HepG2 (cell line): ENCODE measurements around the gene NSMCE1. TPM values are rescaled to one million over a fixed set of nuclear protein-coding genes. Genes with fewer than 3 reads are reported as not detected.

Experiments
- ATAC-seq: fragments of 200-7000 bp; cut with Tn5 transposase; 3 replicates; pipeline ENCODE4 v1.9.1; 2020; ENCODE audit warnings: mild to moderate bottlenecking, moderate library complexity
- BruUV-seq: library from RNA; stranded (reverse); fragments of 400-500 nt; replicated peaks from 2 replicates; lab custom pipeline; 2021; lab: Mats Ljungman, UMichigan
- CTCF ChIA-PET: fragments of 300-600 bp; formaldehyde crosslinking; extraction: SDS; loops from one replicate; lab custom pipeline; 2021; ENCODE audit warnings: low total read pairs, inconsistent platforms, low intra/inter-chr PET ratio; lab: Yijun Ruan, JAX
- POLR2A ChIA-PET: fragments of 350-600 bp; sonication (Branson Sonifier 250); formaldehyde crosslinking; loops from one replicate; lab custom pipeline; 2020; ENCODE audit warnings: antibody characterized with exemption, inconsistent platforms; lab: Yijun Ruan, JAX
- DNase-seq: peaks from one replicate; pipeline ENCODE4 v3.0.0-alpha.2; 2015; ENCODE audit warnings: low spot score
- FAIRE-seq: peaks from 3 replicates; lab custom pipeline; 2011; peaks lifted over from hg19 to GRCh38; lab: Jason Lieb, UNC
- H2AFZ ChIP-seq: one replicate; pipeline ENCODE4 v1.6.1; 2011; ENCODE audit warnings: low read length, inconsistent platforms
- H3K27ac ChIP-seq: fragments of 300-600 bp; 3 replicates; pipeline ENCODE4 v1.8.0; 2011; ENCODE audit warnings: mixed run types, mild to moderate bottlenecking, mixed read lengths, low read length, inconsistent platforms; ENCODE audit not compliant: insufficient read depth; ENCODE audit errors: extremely low read length
- H3K27me3 ChIP-seq, 2 experiments: fragments of 200-600 bp in 1 of 2; 2 replicates in 1 of 2; 3 replicates in 1 of 2; pipeline versions ENCODE4 v1.6.0 to v1.8.0; 2011; ENCODE audit warnings: low read length in 2 of 2, mild to moderate bottlenecking in 2 of 2, moderate library complexity in 2 of 2, inconsistent platforms in 1 of 2; ENCODE audit not compliant: insufficient read depth in 2 of 2, control insufficient read depth in 1 of 2
- H3K36me3 ChIP-seq, 2 experiments: fragments of 200-600 bp in 1 of 2; replicated peaks in 1 of 2; 2 replicates in 1 of 2; 3 replicates in 1 of 2; pipeline versions ENCODE4 v1.5.1 to v1.8.0; 2011; ENCODE audit warnings: low read length in 2 of 2, inconsistent platforms in 1 of 2; ENCODE audit not compliant: insufficient read depth in 2 of 2, control insufficient read depth in 1 of 2
- H3K4me1 ChIP-seq: 2 replicates; pipeline ENCODE4 v1.5.1; 2012; ENCODE audit warnings: low read length, inconsistent platforms; ENCODE audit not compliant: insufficient read depth
- H3K4me2 ChIP-seq: 2 replicates; pipeline ENCODE4 v1.6.0; 2011; ENCODE audit warnings: low read depth, low read length, inconsistent platforms
- H3K4me3 ChIP-seq, 3 experiments: fragments of 200-600 bp in 1 of 3; sonication (generic), shearing (Covaris generic) in 1 of 3; replicated peaks in 1 of 3; 2 replicates each; pipeline ENCODE4 v1.5.1; 2011 to 2016; ENCODE audit warnings: low read length in 3 of 3, inconsistent platforms in 2 of 3, low read depth in 2 of 3, mild to moderate bottlenecking in 2 of 3, control low read depth in 1 of 3, mixed read lengths in 1 of 3; ENCODE audit not compliant: insufficient read depth in 1 of 3
- H3K79me2 ChIP-seq: one replicate; pipeline ENCODE4 v1.6.1; 2011; ENCODE audit warnings: low read length, inconsistent platforms; ENCODE audit not compliant: insufficient read depth
- H3K9ac ChIP-seq: 2 replicates; pipeline ENCODE4 v1.6.0; 2011; ENCODE audit warnings: mild to moderate bottlenecking, low read depth, low read length, inconsistent platforms; ENCODE audit not compliant: insufficient read depth
- H3K9me3 ChIP-seq: 2 replicates; pipeline ENCODE4 v1.5.1; 2012; ENCODE audit warnings: mild to moderate bottlenecking, low read length
- H4K20me1 ChIP-seq: 2 replicates; pipeline ENCODE4 v1.6.0; 2011; ENCODE audit warnings: inconsistent platforms, mild to moderate bottlenecking, low read length, moderate library complexity; ENCODE audit not compliant: insufficient read depth
- CHD4 ChIP-seq: fragments of 200-600 bp; sonication (generic); IDR thresholded peaks from 2 replicates; pipeline ENCODE4 v1.7.0; 2017; ENCODE audit warnings: mild to moderate bottlenecking, low read length, borderline replicate concordance
- HNF4A ChIP-seq: sonication (generic); formaldehyde crosslinking; IDR thresholded peaks from 2 replicates; pipeline ENCODE4 v1.4.0; 2020; ENCODE audit warnings: missing genetic modification reagents
- HOXA5 ChIP-seq: sonication (generic); formaldehyde crosslinking; IDR thresholded peaks from 2 replicates; pipeline ENCODE4 v1.4.0; 2020; ENCODE audit warnings: missing genetic modification reagents
- KDM2A ChIP-seq: sonication (generic); formaldehyde crosslinking; IDR thresholded peaks from 2 replicates; pipeline ENCODE4 v1.4.0; 2020; ENCODE audit warnings: low read depth, missing genetic modification reagents, borderline replicate concordance
- NFKB2 ChIP-seq: sonication (generic); formaldehyde crosslinking; IDR thresholded peaks from 2 replicates; pipeline ENCODE4 v1.4.0; 2020; ENCODE audit warnings: missing genetic modification reagents, borderline replicate concordance
- RAD21 ChIP-seq: fragments of 450-650 bp; formaldehyde crosslinking; IDR thresholded peaks from 2 replicates; pipeline ENCODE4 v1.5.0; 2020; ENCODE audit warnings: mild to moderate bottlenecking
- THAP9 ChIP-seq: sonication (generic); formaldehyde crosslinking; IDR thresholded peaks from 2 replicates; pipeline ENCODE4; 2020; ENCODE audit warnings: missing genetic modification reagents, mild to moderate bottlenecking, borderline replicate concordance
- ZFP41 ChIP-seq: sonication (generic); formaldehyde crosslinking; IDR thresholded peaks from 2 replicates; pipeline ENCODE4 v1.4.0; 2020; ENCODE audit warnings: mild to moderate bottlenecking, missing genetic modification reagents, borderline replicate concordance
- ZNF451 ChIP-seq: sonication (generic); formaldehyde crosslinking; IDR thresholded peaks from 2 replicates; pipeline ENCODE4 v1.5.0; 2020; ENCODE audit warnings: mild to moderate bottlenecking, missing genetic modification reagents
- ZNF513 ChIP-seq: sonication (generic); formaldehyde crosslinking; conservative IDR thresholded peaks from 2 replicates; pipeline ENCODE4 v1.5.0; 2020; ENCODE audit warnings: missing genetic modification reagents
- WGBS: methylation state at CpG from one replicate; pipeline ENCODE4 v1.1.6; 2017; ENCODE audit warnings: low lambda C conversion rate; 5-methylcytosine and 5-hydroxymethylcytosine counted together
- in situ Hi-C: cut with HindIII; loops from 2 replicates; pipeline ENCODE4 v1.10.0; 2017; ENCODE audit warnings: low pct_unique_long_range_greater_than_20kb; ENCODE audit not compliant: extremely low pct_ligation_motif_present
- intact Hi-C: fragments of 100-400 bp; cut with micrococcal nuclease; formaldehyde crosslinking; loops from one replicate; pipeline ENCODE4 v1.10.0; 2022; ENCODE audit not compliant: unreplicated experiment
- polyA plus RNA-seq, 8 experiments: library from polyadenylated mRNA; depleted of rRNA in 3 of 8; stranded (reverse) in 7 of 8; unstranded in 1 of 8; fragments of >200 nt; fragmentation: Illumina TruSeq in 4 of 8; extraction: Trizol in 4 of 8; gene quantifications; 2 replicates each; pipeline versions ENCODE4 v1.2.1 to v1.2.3, GENCODE V29; 2011 to 2016; ENCODE audit warnings: low read depth in 4 of 8, missing spikeins in 1 of 8, mixed read lengths in 1 of 8; ENCODE audit not compliant: insufficient read depth in 1 of 8
- total RNA-seq, 5 experiments: library from RNA; depleted of rRNA; stranded (reverse); fragments of >200 nt; fragmentation: Illumina TruSeq; extraction: Trizol; gene quantifications; 2 replicates each; pipeline ENCODE4 v1.2.3, GENCODE V29; 2016; ENCODE audit warnings: low read depth in 1 of 5

Gene NSMCE1
- total and polyA plus RNA-seq, 2 of the 13 experiments (the other 11 are each of a cell fraction or from before 2014, with no cell fraction given) = 42.7 to 52.9 TPM

GRCh38 chr16:27235938-27236245 lies 32.7 kb downstream of the NSMCE1 start:
- DNase-seq = no peak
- H3K4me1 ChIP-seq = no peaks in the 10 kb centered on the region
- no peaks in the 10 kb centered on the region for H3K27me3 ChIP-seq
- WGBS = 90% methylated on average over 8 of the region's 8 CpGs
- no peak overlapping the region for H2AFZ ChIP-seq
- no peak overlapping the region for H3K4me3 ChIP-seq
- no peaks in the 10 kb centered on the region for H3K79me2 ChIP-seq
- H3K9ac ChIP-seq = no peak overlapping the region
- ChIA-PET CTCF (interaction anchor here (1.5 to 3.2 kb wide), 2 partner anchors 56 to 132 kb away, joined by 7 to 29 read pairs; no protein-coding TSS in a partner anchor), POLR2A (interaction anchor here (1.5 to 2.0 kb wide), 3 partner anchors 32 to 139 kb away, joined by 4 to 11 read pairs (median 5); partner anchors contain the start of gene KDM8)
- no TSS peak for BruUV-seq
- TF ChIP-seq ZNF451 (no peak), HNF4A (no peak)
- FAIRE-seq = no peak
- no peak for ATAC-seq
- no peak overlapping the region for H3K4me2 ChIP-seq
- in situ Hi-C loops (no loop called here), intact Hi-C loops (loop anchor here (1.0 to 2.0 kb wide), 4 partner anchors 29 to 221 kb away; no protein-coding TSS in a partner anchor)
- H3K27ac ChIP-seq = no peak overlapping the region
- H3K36me3 ChIP-seq = peaks cover 12 to 29% of the 10 kb centered on the region in 2 experiments
- no peaks in the 10 kb centered on the region for H4K20me1 ChIP-seq
- H3K9me3 ChIP-seq = no peaks in the 10 kb centered on the region

- ATAC-seq (peak; percentile 77), DNase-seq (peak; percentile 60), FAIRE-seq (peak; percentile 90)
- in situ Hi-C loops = no loop called here
- CTCF ChIA-PET = interaction anchor here (1.2 to 3.2 kb wide), 6 partner anchors 56 to 222 kb away, joined by 4 to 29 read pairs (median 7); no protein-coding TSS in a partner anchor
- no peak overlapping the region for H3K27ac ChIP-seq
- WGBS = 74% methylated on average over 23 of the region's 23 CpGs
- BruUV-seq = no TSS peak
- POLR2A ChIA-PET = interaction anchor here (0.8 to 2.0 kb wide), 4 partner anchors 33 to 139 kb away, joined by 4 to 11 read pairs (median 4); no protein-coding TSS in a partner anchor
- H3K4me1 ChIP-seq = no peaks in the 10 kb centered on the region
- no peaks in the 10 kb centered on the region for H3K79me2 ChIP-seq
- no peak overlapping the region for H2AFZ ChIP-seq
- no peak overlapping the region for H3K9ac ChIP-seq
- no peak overlapping the region for H3K4me3 ChIP-seq
- H3K4me2 ChIP-seq = no peak overlapping the region
- H4K20me1 ChIP-seq = no peaks in the 10 kb centered on the region
- H3K36me3 ChIP-seq = peaks cover 14 to 32% of the 10 kb centered on the region in 2 experiments; a peak in 4 of 5 replicates
- no peaks in the 10 kb centered on the region for H3K9me3 ChIP-seq
- intact Hi-C loops = loop anchor here (1.0 to 2.0 kb wide), 4 partner anchors 30 to 222 kb away; no protein-coding TSS in a partner anchor
- H3K27me3 ChIP-seq = no peaks in the 10 kb centered on the region
- TF ChIP-seq HOXA5 (CRISPR knock-in tag) = 0 out of 2 replicates have a peak, but pooled peaks have one; percentile 22
- no peak for TF ChIP-seq CHD4
- 0 out of 2 replicates have a peak, but pooled peaks have one; percentile 25 for TF ChIP-seq THAP9 (CRISPR knock-in tag)
- 0 out of 2 replicates have a peak, but pooled peaks have one; percentile 62 for TF ChIP-seq ZNF513 (CRISPR knock-in tag)
- peak; percentile 88 for TF ChIP-seq RAD21 (CRISPR knock-in tag)
- no peak for TF ChIP-seq ZFP41 (CRISPR knock-in tag)
- peak; percentile 56; the same call in 1 of the 2 replicates for TF ChIP-seq KDM2A (CRISPR knock-in tag)
- TF ChIP-seq NFKB2 (CRISPR knock-in tag) = 0 out of 2 replicates have a peak, but pooled peaks have one; percentile 52
These were observed 33.3 kb downstream of the NSMCE1 start for GRCh38 chr16:27235055-27235937.
